Measurements from ENCODE around the gene AP1AR. TPM values are rescaled to one million over a fixed set of nuclear protein-coding genes. Genes with fewer than 3 reads are reported as not detected.

Gene AP1AR
- total RNA-seq, 4 donors from 2014 or later = 11.7 to 28.7 (median 14.4) TPM

- H3K27ac ChIP-seq (replicated peaks in 1 of 4) = no peak overlapping the region
- peaks cover 0 to 5% (median 0%) of the 10 kb centered on the region in 4 donors for H3K4me1 ChIP-seq
- no peak for DNase-seq (ENCODE audit: extremely low spot score)
- no peak overlapping the region for H3K4me3 ChIP-seq
- intact Hi-C loops (cut with DNase I) = no loop called here
- no peak for TF ChIP-seq CTCF (IDR thresholded peaks at IDR 0.05)
- peaks cover 0 to 27% (median 3%) of the 10 kb centered on the region in 4 donors for H3K36me3 ChIP-seq
- H3K9me3 ChIP-seq = no peaks in the 10 kb centered on the region
- WGBS = 95% methylated on average over 2 of the region's 2 CpGs
- no peaks in the 10 kb centered on the region for H3K27me3 ChIP-seq
These were observed 46.3 kb upstream of the AP1AR start for GRCh38 chr4:112185334-112185733.

GRCh38 chr4:112185740-112186670 is 45.6 kb upstream of the AP1AR start:
- no peak for DNase-seq (ENCODE audit: extremely low spot score)
- Histone ChIP-seq H3K27ac (replicated peaks in 1 of 4) (no peak overlapping the region), H3K4me1 (peaks cover 0 to 5% (median 0%) of the 10 kb centered on the region in 4 donors), H3K27me3 (no peaks in the 10 kb centered on the region), H3K36me3 (peaks cover 0 to 29% (median 3%) of the 10 kb centered on the region in 4 donors), H3K9me3 (no peaks in the 10 kb centered on the region), H3K4me3 (no peak overlapping the region)
- TF ChIP-seq POLR2A (IDR thresholded peaks at IDR 0.05; ENCODE audit: low read depth) (no peak), CTCF (IDR thresholded peaks at IDR 0.05) (no peak), EP300 (IDR thresholded peaks at IDR 0.05) (no peak), POLR2AphosphoS5 (IDR thresholded peaks at IDR 0.05) (no peak)
- WGBS = 79% methylated on average over 8 of the region's 8 CpGs
- intact Hi-C loops (cut with DNase I) = no loop called here

GRCh38 chr4:112189754-112190153 is 41.8 kb upstream of the AP1AR start:
- WGBS = 70% methylated on average over 2 of the region's 2 CpGs
- TF ChIP-seq EP300 (IDR thresholded peaks at IDR 0.05) = no peak
- peak in 1 of 3 experiments; percentile 5 for TF ChIP-seq CTCF (IDR thresholded peaks at IDR 0.05)
- no peak for TF ChIP-seq POLR2A (IDR thresholded peaks at IDR 0.05; ENCODE audit: low read depth)
- no peak for TF ChIP-seq POLR2AphosphoS5 (IDR thresholded peaks at IDR 0.05)
- Histone ChIP-seq H3K27ac (replicated peaks in 1 of 4) (no peak overlapping the region), H3K4me3 (no peak overlapping the region), H3K9me3 (no peaks in the 10 kb centered on the region), H3K4me1 (no peaks in the 10 kb centered on the region), H3K27me3 (no peaks in the 10 kb centered on the region), H3K36me3 (peaks cover 0 to 26% (median 3%) of the 10 kb centered on the region in 4 donors)
- no peak for DNase-seq (ENCODE audit: extremely low spot score)
- intact Hi-C loops (cut with DNase I) = no loop called here

GRCh38 chr4:112190684-112191083 is 40.9 kb upstream of the AP1AR start:
- no peak for DNase-seq (ENCODE audit: extremely low spot score)

More at GRCh38 chr4:112190684-112191083, 40.9 kb upstream of the AP1AR start:
- Histone ChIP-seq H3K27me3 (no peaks in the 10 kb centered on the region), H3K4me3 (no peak overlapping the region), H3K4me1 (no peaks in the 10 kb centered on the region), H3K9me3 (no peaks in the 10 kb centered on the region), H3K36me3 (peaks cover 0 to 26% (median 3%) of the 10 kb centered on the region in 4 donors), H3K27ac (replicated peaks in 1 of 4) (no peak overlapping the region)
- intact Hi-C loops (cut with DNase I) = no loop called here
- TF ChIP-seq POLR2A (IDR thresholded peaks at IDR 0.05; ENCODE audit: low read depth) (no peak), POLR2AphosphoS5 (IDR thresholded peaks at IDR 0.05) (no peak), EP300 (IDR thresholded peaks at IDR 0.05) (no peak), CTCF (IDR thresholded peaks at IDR 0.05) (no peak)
- 92% methylated on average over 8 of the region's 8 CpGs for WGBS

Measured in esophagus muscularis mucosa (tissue), 4 donors.